ENCODE results near the gene INPP5J. TPM values are rescaled to one million over a fixed set of nuclear protein-coding genes. Genes with fewer than 3 reads are reported as not detected.

The INPP5J gene
- total and polyA plus RNA-seq, 8 donors, result 2.1 to 4.1 (median 2.9) TPM

GRCh38 chr22:31097941-31098631 is 24.7 kb upstream of the INPP5J start:
- Histone ChIP-seq H3K4me3 (no peak overlapping the region), H3K27me3 (no peaks in the 10 kb centered on the region), H3K4me1 (no peaks in the 10 kb centered on the region), H3K9me3 (no peaks in the 10 kb centered on the region), H3K36me3 (peaks cover 0 to 86% of the 10 kb centered on the region in 2 donors), H3K27ac (no peak overlapping the region)
- no peak for TF ChIP-seq CTCF (IDR thresholded peaks at IDR 0.05)
- no peak for DNase-seq
- ATAC-seq, result no peak
- intact Hi-C loops (cut with DNase I), result no loop called here

GRCh38 chr22:31098632-31099110 is 24.1 kb upstream of the INPP5J start:
- ATAC-seq (no peak), DNase-seq (no peak)
- intact Hi-C loops (cut with DNase I), result no loop called here
- H3K27ac ChIP-seq, result no peak overlapping the region
- no peaks in the 10 kb centered on the region for H3K9me3 ChIP-seq
- H3K4me3 ChIP-seq, result no peak overlapping the region
- peaks cover 0 to 81% of the 10 kb centered on the region in 2 donors for H3K36me3 ChIP-seq
- no peaks in the 10 kb centered on the region for H3K4me1 ChIP-seq
- no peak for TF ChIP-seq CTCF (IDR thresholded peaks at IDR 0.05)
- H3K27me3 ChIP-seq, result no peaks in the 10 kb centered on the region

- ATAC-seq, result no peak
- intact Hi-C loops (cut with DNase I), result no loop called here
These were observed 23.4 kb upstream of the INPP5J start for GRCh38 chr22:31099386-31099785.

GRCh38 chr22:31099841-31100761 is 22.7 kb upstream of the INPP5J start:
- Histone ChIP-seq H3K4me3 (no peak overlapping the region), H3K27ac (no peak overlapping the region), H3K9me3 (no peaks in the 10 kb centered on the region), H3K4me1 (no peaks in the 10 kb centered on the region), H3K27me3 (no peaks in the 10 kb centered on the region), H3K36me3 (peaks cover 0 to 81% of the 10 kb centered on the region in 2 donors)
- DNase-seq (no peak), ATAC-seq (no peak)
- TF ChIP-seq CTCF (IDR thresholded peaks at IDR 0.05), result no peak
- intact Hi-C loops (cut with DNase I), result no loop called here

More at GRCh38 chr22:31099386-31099785, 23.4 kb upstream of the INPP5J start:
- peaks cover 0 to 81% of the 10 kb centered on the region in 2 donors for H3K36me3 ChIP-seq
- H3K27me3 ChIP-seq, result no peaks in the 10 kb centered on the region
- no peak for DNase-seq
- H3K9me3 ChIP-seq, result no peaks in the 10 kb centered on the region
- no peak for TF ChIP-seq CTCF (IDR thresholded peaks at IDR 0.05)
- H3K27ac ChIP-seq, result no peak overlapping the region
- no peaks in the 10 kb centered on the region for H3K4me1 ChIP-seq
- H3K4me3 ChIP-seq, result no peak overlapping the region

Data from left lung (tissue), 10 donors.